Occipital lobe (tissue), 2 donors: ENCODE results near the gene RASGRP2. TPM values are rescaled to one million over a fixed set of nuclear protein-coding genes. Genes with fewer than 3 reads are reported as not detected.

Experiments
- DNase-seq: peaks from one replicate; lab custom pipeline; 2025; lab: John Stamatoyannopoulos, UW
- total RNA-seq: library from RNA; depleted of rRNA; stranded (reverse); fragments of >200 nt; gene quantifications from one replicate; pipeline ENCODE4 v1.2.3, GENCODE V29; 2014

RASGRP2 gene
- total RNA-seq, 1 donor from 2014 or later = 36.7 TPM

GRCh38 chr11:64698427-64698826, 45.5 kb downstream of the RASGRP2 start:
- DNase-seq = no peak

DNA sequence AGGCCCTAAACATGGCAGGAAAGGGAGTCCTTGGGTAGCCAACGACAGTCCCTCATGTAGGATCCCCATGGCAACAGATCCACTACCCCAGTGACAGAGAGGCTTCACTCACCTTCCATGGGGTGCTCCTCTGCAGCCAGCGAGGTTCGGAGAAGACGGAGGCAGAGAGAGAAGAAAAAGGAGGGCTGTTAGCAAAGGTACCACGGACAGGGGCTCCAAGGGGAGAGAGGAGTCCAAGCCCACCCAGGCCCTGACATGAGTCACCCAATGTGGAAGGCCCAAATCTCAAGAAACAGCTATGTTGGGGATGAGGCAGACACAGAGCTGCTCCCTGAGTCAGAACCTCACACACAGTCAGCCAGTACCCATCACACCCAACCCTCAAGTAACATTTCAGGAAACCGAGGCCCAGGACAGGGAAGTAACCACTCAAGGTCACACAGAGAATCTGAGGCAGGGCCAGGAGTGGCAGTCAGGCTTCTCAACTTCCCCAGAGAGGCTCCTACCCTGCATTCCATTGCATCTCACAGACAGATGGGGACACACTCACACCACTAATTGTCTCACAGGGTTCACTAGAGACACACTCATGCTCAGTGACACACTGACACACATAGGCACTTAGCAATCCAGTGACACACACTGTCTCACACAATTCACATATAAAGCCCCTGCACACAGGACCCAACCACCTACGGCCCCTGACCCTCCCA, 46.1 kb downstream of the RASGRP2 start:
- no peak for DNase-seq

DNA sequence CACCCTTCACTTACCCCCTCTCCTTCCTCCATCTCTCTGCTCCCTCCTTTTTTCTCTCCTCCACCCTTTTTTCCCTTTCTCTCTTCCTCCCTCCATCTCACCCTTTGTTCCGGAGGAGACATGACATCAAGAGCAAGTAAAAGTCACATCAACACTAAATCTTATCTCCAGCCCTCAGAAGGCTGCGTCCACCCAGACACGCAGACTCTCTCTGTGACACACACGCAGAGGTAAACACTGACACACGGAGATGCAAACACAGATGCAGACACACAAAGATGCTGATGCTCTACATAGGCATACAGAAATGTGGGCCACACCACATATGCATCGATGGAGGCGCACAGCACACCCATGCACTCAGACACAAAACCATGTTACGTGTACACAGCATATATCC, 47.9 kb downstream of the RASGRP2 start:
- DNase-seq = no peak

DNA sequence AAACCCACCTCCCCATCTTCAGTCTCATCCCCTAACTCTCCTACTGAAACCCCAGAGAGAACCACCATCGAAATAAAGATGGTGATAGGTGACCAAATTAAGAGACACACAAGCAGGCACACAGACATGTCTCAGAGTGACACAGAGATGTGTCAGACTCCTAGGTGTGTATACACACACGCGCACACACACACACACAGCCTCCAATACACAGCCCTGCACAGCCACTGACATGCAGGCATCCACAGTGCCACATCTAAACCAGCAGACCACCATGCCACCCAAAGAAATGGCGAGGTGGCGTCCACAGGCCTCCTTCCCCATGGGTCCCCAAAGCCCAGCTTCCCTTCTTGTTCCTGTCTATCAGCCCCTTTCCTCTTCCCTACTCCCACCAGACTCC, 48.4 kb downstream of the RASGRP2 start:
- no peak for DNase-seq

- DNase-seq = peak; percentile 19
These were observed 49.0 kb downstream of the RASGRP2 start for GRCh38 chr11:64694821-64695365.

DNA sequence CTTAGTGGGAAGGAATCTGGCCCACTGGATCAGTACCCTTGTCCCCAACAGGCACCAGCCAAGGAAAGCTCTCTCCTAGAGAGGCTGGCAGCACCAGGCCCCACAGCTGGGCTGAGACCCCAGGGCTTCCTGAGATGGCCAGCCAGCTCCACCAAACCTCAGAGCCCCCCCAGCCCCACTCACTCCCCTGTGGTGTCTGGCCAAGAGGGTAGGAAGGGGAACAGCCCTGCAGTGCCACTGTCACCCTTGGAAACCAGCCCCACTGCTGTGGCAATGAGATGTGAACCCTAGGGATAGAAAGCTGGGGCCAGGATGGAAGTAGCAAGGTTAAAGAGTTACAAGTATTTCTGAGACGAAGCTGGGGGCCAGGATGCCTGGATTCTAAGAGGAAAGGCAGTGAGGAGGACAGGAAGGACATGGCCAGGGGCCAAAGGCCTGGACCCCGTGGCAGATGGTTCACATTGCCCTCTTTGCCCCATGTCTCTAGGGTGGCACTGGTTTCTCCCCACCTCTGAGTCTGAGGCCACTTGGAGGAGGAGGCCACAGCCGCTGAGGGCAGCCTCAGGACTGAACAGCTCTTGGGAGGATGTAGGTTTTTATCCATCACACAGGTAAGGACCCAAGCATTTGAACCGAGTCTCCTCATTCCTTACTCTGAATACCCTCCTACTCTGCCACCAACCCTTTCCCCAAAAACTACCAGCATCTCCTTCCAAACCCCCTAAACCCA, 49.8 kb downstream of the RASGRP2 start:
- no peak for DNase-seq

GRCh38 chr11:64692764-64693331, 51.1 kb downstream of the RASGRP2 start:
- DNase-seq = no peak

GRCh38 chr11:64691543-64691942, 52.4 kb downstream of the RASGRP2 start:
- DNase-seq = no peak

DNA sequence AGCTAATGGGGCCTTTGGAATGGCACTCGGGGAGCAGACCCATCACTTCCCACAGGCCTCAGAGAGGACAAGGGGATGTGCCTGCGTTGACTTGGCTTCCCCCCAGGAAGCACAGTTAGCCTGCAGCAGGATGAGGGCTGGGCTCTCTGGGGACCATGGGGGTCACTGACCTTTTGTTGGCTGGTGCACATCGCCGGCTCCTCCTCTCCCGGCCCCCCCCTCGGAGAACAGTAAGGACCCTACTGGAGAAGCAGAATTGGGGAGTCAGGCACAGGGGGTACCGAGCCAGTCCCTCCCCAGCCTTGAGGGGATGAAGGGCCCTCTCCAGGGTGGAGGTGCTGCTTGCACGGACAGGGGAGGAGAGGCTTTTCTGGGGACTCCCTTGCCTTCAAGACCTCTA, 53.7 kb downstream of the RASGRP2 start:
- DNase-seq = no peak

- DNase-seq = peak; percentile 93
These were observed 55.4 kb downstream of the RASGRP2 start for GRCh38 chr11:64688534-64688982.

DNA sequence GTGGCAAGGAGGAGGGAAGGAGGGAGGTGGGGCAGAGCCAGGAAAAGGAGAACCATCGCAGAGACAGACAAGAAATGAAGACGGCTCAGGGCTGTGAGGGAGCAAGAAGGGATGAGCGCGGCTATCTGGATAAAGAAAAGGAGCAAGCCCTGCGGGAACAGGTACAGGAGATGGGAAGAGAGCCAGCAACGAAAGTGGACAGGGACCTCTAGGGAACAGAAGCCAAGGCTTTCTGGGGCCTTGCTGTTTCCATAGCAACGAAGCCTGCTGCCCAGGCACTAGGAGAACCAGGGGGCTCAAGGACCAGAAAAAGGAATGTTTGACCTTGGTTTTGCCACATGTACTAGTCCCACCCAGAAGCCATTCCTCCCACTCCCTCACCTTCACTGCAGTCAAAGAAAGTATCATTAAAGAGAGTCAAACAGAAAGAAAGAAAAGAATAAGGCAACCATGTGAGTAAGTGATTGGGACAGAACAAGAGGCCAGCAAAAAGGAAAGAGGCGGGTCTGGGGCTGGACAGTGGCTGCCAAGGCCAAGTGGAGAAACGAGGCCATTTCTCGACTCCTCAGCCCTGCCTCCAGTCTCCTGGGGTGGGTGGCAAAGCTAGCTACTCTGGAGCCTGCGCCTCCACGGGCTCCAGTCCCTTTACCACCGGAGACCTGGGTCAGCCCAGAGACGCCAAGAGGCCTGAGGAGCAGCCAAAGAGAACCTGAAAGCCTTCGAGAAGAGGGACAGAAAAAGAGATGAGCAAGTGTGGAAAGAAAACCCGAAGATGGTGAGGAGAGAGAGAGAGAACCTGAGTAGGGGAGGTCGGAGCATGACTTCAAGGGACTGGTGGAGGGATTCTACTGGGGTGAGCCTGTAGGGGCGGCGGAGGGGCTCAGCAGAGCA, 56.1 kb downstream of the RASGRP2 start:
- no peak for DNase-seq

GRCh38 chr11:64687204-64687603, 56.7 kb downstream of the RASGRP2 start:
- peak; percentile 91 for DNase-seq

DNA sequence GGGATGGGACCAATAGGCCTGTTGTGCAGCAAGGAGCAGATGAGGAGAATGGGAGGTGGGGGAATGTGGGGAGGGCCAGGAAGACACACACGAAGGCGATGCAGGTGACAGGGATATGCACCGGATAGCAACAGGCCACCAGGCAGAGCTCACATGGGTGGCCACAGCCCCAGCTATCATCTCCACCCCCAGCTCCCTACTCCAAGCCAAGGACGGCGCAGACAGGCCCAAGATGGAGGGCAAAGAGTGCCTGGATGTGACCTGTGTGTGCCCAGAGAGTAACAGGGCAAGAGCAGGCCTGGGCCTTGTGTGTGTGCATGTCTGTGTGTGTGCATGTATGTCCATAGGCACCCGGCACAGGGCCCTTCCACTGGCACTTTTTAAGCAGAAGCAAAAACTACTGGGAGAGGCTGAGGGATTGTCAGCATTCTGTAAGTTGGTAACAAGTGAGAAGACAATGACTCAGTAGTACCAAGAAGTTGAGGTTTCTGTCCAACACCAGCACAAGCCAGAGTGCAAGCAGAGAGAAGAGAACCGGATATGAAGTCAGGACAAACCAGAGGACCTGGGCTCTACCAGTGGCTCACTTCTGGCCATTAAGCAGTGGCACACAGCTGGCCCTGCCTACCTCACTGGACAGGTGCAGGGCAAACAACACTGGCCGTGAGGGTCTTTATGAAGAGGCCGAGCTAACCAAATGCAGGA, 57.3 kb downstream of the RASGRP2 start:
- DNase-seq = no peak

GRCh38 chr11:64685536-64685935, 58.4 kb downstream of the RASGRP2 start:
- no peak for DNase-seq

DNA sequence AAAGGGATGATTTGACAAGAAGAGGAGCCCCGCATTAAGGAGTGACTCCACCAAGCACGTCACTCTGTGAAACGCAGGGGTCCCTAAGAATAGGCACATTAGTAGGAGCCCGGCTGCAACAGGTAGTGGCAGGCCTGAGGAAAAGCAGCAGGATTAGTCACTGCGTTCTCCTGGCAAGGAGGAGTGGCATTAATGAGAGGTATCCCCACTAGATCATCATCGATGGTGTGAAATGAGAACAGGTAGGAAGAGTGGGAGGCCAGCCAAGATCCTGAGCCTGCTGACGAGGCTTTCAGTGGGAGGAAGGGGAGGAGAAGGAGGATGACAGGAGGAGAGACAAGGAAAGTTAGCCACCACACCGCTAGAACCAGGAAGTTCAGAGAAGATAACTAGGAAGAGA, 59.6 kb downstream of the RASGRP2 start:
- no peak for DNase-seq

DNA sequence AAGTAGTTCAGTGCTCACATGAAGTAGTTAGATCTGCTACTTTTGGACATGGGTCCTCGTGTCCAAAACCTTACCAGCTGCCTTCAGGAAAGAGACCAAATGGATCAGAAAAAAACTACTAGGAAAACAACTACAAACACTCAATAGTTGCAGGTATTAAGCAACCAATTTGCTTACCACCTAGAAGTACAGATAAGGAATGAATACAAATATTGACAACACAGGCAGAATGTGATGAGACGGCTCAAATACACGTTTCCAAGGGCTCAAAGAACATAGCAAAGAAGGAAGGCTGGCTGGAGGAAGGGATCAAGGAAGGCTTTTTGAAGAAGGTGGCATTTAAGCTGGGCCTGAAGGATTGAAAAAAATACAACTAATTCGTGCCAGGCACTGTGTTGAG, 62.8 kb downstream of the RASGRP2 start:
- no peak for DNase-seq

GRCh38 chr11:64679846-64680245, 64.1 kb downstream of the RASGRP2 start:
- no peak for DNase-seq

DNA sequence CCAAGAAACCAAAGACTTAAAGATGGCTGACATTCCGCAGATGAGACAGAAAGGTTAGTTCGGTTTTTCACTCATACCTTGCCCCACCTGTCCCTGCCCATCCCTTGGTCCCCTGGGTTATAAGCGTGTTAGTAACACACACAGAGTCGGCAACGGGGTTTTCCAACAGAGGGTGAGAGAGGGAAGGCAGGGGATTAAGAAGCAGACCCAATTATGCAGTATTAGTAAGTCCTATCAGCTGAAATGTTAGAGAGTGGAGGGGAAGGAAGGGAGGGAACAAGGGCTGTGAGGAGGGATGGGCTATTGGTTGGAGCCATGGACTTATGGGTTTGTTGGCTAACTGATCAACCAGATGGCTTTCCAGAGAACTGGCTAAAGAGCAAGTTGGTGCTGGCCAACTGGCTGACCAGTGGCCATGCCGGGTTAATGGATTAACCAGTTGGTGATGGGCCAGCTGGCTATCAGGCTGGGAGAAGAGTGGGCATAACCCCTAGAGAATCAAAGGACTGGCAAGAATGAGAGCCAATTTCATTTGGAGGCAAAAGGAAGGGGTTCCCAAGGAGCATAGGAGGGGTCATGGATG, 66.4 kb downstream of the RASGRP2 start:
- DNase-seq = no peak
